ENCODE results near the gene EDEM2.
"Not testable (repeated sequence)": the region's sequence is repeated elsewhere in the genome, so short reads cannot be mapped to it uniquely, and the experiment has no call there.

The EDEM2 gene

DNA sequence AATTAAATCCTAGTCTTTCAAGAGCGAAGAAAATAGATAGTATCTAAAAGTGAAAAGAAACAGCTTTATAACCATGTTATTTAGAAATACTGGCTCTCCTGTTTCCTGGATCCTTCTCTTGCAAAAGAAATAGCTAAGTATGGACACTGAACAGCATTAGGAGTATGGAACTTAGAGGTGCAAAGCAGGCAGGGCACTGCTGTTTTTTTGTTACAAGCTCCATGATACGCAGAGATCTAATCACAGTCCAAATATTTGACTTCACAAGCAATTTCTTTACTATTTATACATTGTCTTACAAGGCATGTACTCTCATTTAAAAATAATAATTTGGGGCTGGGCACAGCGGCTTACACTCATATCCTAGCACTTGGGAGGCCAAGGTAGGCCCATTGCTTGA, 62.1 kb downstream of the EDEM2 start:
- Histone ChIP-seq H3K9ac (ENCODE audit: low read length) (no peak overlapping the region), H3K36me3 (ENCODE audit: control insufficient read depth, insufficient read depth, low read length) (peaks cover 22% of the 10 kb centered on the region), H3K27me3 (ENCODE audit: control insufficient read depth, insufficient read depth, low read length) (no peaks in the 10 kb centered on the region), H3K9me3 (ENCODE audit: control insufficient read depth, insufficient read depth, low read depth, low read length) (no peaks in the 10 kb centered on the region), H3K4me3 (ENCODE audit: low read depth, low read length) (no peak overlapping the region), H3K4me1 (ENCODE audit: control insufficient read depth, insufficient read depth, low read length) (no peaks in the 10 kb centered on the region), H3K27ac (ENCODE audit: low read depth, low read length) (no peak overlapping the region)

- not testable (repeated sequence) for H3K4me3 ChIP-seq (ENCODE audit: low read depth, low read length); H3K4me1 ChIP-seq (ENCODE audit: control insufficient read depth, insufficient read depth, low read length); H3K9ac ChIP-seq (ENCODE audit: low read length); H3K27me3 ChIP-seq (ENCODE audit: control insufficient read depth, insufficient read depth, low read length); H3K27ac ChIP-seq (ENCODE audit: low read depth, low read length)
- peaks cover 17% of the 10 kb centered on the region for H3K9me3 ChIP-seq (ENCODE audit: control insufficient read depth, insufficient read depth, low read depth, low read length)
- peaks cover 25% of the 10 kb centered on the region for H3K36me3 ChIP-seq (ENCODE audit: control insufficient read depth, insufficient read depth, low read length)
Observed at GRCh38 chr20:35080348-35080642, 66.8 kb downstream of the EDEM2 start.

DNA sequence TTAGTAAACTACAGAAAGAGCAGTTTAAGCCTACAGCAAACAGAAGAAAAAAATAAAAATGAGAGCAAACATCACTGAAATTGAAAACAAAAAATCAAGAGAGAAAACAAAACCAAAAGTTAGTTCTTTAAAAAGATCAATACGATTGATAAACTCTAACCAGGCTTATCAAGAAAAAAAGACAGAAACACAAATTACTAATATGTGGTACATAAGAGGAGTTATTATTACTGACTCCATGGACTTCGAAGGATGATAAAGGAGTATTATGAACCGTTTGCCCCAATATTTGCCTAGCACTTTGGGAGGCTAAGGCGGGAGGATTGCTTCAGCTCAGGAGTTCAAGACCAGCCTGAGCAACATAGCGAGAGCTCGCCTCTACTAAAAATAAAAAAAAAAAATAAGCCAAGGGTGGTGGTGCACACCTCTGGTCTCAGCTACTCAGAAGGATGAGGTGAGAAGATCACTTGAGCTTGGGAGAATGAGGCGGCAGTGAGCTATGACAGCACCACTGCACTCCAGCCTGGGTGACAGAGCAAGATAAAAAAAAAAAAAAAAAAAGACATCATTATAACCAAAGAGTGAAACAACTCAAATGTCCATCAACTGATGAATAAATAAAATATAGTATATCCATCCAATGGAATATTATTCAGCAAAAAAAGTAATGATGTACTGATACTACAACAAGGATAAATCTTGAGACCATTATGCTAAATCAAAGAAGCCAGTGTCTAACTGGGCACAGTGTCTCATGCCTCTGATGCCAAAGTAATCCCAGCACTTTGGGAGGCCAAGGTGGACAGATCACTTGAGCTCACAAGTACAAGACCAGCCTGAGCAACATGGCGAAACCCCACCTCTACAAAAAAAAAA, 67.4 kb downstream of the EDEM2 start:
- peaks cover 21% of the 10 kb centered on the region for H3K36me3 ChIP-seq (ENCODE audit: control insufficient read depth, insufficient read depth, low read length)
- no peak overlapping the region for H3K27ac ChIP-seq (ENCODE audit: low read depth, low read length)
- H3K4me3 ChIP-seq (ENCODE audit: low read depth, low read length), result no peak overlapping the region
- peaks cover 17% of the 10 kb centered on the region for H3K9me3 ChIP-seq (ENCODE audit: control insufficient read depth, insufficient read depth, low read depth, low read length)
- no peaks in the 10 kb centered on the region for H3K4me1 ChIP-seq (ENCODE audit: control insufficient read depth, insufficient read depth, low read length)
- H3K9ac ChIP-seq (ENCODE audit: low read length), result no peak overlapping the region
- H3K27me3 ChIP-seq (ENCODE audit: control insufficient read depth, insufficient read depth, low read length), result no peaks in the 10 kb centered on the region

- H3K4me3 ChIP-seq (ENCODE audit: low read depth, low read length), result no peak overlapping the region
- H3K36me3 ChIP-seq (ENCODE audit: control insufficient read depth, insufficient read depth, low read length), result peaks cover 21% of the 10 kb centered on the region
- peaks cover 18% of the 10 kb centered on the region for H3K9me3 ChIP-seq (ENCODE audit: control insufficient read depth, insufficient read depth, low read depth, low read length)
- H3K27ac ChIP-seq (ENCODE audit: low read depth, low read length), result no peak overlapping the region
- no peaks in the 10 kb centered on the region for H3K4me1 ChIP-seq (ENCODE audit: control insufficient read depth, insufficient read depth, low read length)
- H3K27me3 ChIP-seq (ENCODE audit: control insufficient read depth, insufficient read depth, low read length), result no peaks in the 10 kb centered on the region
- H3K9ac ChIP-seq (ENCODE audit: low read length), result no peak overlapping the region
Observed at GRCh38 chr20:35077872-35078271, 69.3 kb downstream of the EDEM2 start.

DNA sequence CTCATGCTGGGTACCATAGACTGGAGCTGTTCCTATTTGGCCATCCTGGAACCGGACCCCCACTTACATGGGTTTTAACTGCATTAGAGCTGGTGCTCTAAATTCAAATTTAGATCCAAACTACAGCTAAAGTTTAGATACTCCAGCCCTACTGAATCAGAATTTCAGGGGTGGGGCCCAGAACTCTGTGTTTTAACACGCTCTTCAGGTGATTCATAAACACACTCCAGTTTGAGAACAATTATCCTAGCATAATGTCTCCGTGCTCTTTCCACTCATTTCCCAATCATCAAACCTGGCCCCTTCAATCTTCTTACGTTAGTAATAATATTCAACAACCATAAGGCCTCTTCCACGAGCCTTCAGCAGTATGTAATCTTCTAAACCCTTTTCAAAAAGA, 69.8 kb downstream of the EDEM2 start:
- H3K36me3 ChIP-seq (ENCODE audit: control insufficient read depth, insufficient read depth, low read length), result peaks cover 21% of the 10 kb centered on the region
- H3K27ac ChIP-seq (ENCODE audit: low read depth, low read length), result no peak overlapping the region
- no peak overlapping the region for H3K9ac ChIP-seq (ENCODE audit: low read length)
- no peaks in the 10 kb centered on the region for H3K4me1 ChIP-seq (ENCODE audit: control insufficient read depth, insufficient read depth, low read length)
- no peak overlapping the region for H3K4me3 ChIP-seq (ENCODE audit: low read depth, low read length)
- H3K27me3 ChIP-seq (ENCODE audit: control insufficient read depth, insufficient read depth, low read length), result no peaks in the 10 kb centered on the region
- peaks cover 20% of the 10 kb centered on the region for H3K9me3 ChIP-seq (ENCODE audit: control insufficient read depth, insufficient read depth, low read depth, low read length)

GRCh38 chr20:35071436-35072153, 75.5 kb downstream of the EDEM2 start:
- not testable (repeated sequence) for H3K4me1 ChIP-seq (ENCODE audit: control insufficient read depth, insufficient read depth, low read length); H3K27ac ChIP-seq (ENCODE audit: low read depth, low read length); H3K27me3 ChIP-seq (ENCODE audit: control insufficient read depth, insufficient read depth, low read length); H3K9ac ChIP-seq (ENCODE audit: low read length); H3K9me3 ChIP-seq (ENCODE audit: control insufficient read depth, insufficient read depth, low read depth, low read length); H3K4me3 ChIP-seq (ENCODE audit: low read depth, low read length)
- H3K36me3 ChIP-seq (ENCODE audit: control insufficient read depth, insufficient read depth, low read length), result peaks cover 28% of the 10 kb centered on the region

DNA sequence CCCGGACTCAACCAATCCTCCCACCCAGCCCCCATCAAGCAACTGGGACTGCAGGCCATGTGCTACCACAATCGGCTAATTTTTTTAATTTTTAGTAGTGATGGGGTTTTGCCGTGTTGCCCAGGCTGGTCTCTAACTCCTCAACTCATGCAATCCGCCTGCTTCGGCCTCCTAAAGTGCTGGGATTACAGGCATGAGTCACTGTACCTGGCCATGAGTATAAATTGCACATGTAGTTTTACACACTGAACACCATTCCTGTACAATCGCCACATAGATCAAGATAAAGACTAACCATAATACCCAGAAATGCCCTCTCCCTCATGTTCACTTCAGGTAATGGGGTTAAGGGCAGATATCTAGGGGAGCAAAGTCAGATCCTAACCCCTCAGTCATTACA, 80.9 kb downstream of the EDEM2 start:
- no peaks in the 10 kb centered on the region for H3K27me3 ChIP-seq (ENCODE audit: control insufficient read depth, insufficient read depth, low read length)
- H3K9me3 ChIP-seq (ENCODE audit: control insufficient read depth, insufficient read depth, low read depth, low read length), result no peaks in the 10 kb centered on the region
- H3K4me1 ChIP-seq (ENCODE audit: control insufficient read depth, insufficient read depth, low read length), result peaks cover 7% of the 10 kb centered on the region
- H3K4me3 ChIP-seq (ENCODE audit: low read depth, low read length), result no peak overlapping the region
- H3K36me3 ChIP-seq (ENCODE audit: control insufficient read depth, insufficient read depth, low read length), result peaks cover 41% of the 10 kb centered on the region
- no peak overlapping the region for H3K9ac ChIP-seq (ENCODE audit: low read length)
- no peak overlapping the region for H3K27ac ChIP-seq (ENCODE audit: low read depth, low read length)

Measured in HUES6 (cell line).